HTERT RPE-1 (cell line): ENCODE results near the gene DAPK1.

Experiments used
- in situ Hi-C: fragments of 300-500 bp; cut with MboI; formaldehyde crosslinking; loops from 4 replicates; pipeline ENCODE4 v1.14.3; 2020; ENCODE audit warnings: low sequenced_read_pairs

Gene DAPK1

GRCh38 chr9:87587864-87588263 is 90.2 kb downstream of the DAPK1 start:
- in situ Hi-C loops, result no loop called here

DNA sequence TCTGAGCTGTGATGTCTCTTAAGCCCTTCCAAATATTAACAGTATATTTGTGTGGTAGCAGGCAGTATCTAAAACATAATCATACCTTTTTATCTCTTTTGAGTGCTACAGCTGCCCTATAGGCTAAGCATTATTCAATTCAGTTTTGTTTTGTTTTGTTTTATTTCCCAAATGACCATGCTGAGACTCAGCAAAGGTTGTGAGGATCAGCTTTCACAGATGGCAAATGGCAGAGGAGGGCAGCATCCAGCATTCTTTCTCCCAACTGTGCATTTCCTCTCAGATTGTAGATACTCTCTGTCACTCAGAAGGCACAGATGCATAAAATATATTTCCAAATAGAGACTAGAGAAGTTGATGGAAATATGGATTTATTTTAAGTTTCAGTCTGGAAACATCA is 90.7 kb downstream of the DAPK1 start:
- in situ Hi-C loops, result no loop called here

DNA sequence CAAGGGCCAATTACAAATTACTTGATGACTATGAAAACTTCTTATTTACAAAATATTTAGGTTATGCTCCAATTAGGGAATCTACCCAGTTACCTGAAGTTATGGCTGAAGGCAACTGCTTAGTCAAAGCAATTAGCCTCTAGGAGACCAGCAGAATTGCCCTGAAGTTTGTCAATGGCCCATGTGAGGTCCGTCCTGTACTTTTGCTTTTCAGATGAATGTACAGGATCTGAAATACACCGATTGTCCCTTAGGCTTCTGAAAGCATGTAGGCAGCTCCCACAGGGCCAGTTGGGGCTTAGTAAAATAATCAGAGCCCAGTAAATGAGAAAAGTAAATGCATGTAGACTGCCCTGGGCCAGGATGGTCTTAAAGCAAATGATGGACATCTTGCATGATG is 93.3 kb downstream of the DAPK1 start:
- in situ Hi-C loops, result no loop called here

GRCh38 chr9:87592554-87593358 is 95.1 kb downstream of the DAPK1 start:
- in situ Hi-C loops, result no loop called here

- in situ Hi-C loops, result no loop called here
Measured at GRCh38 chr9:87593359-87593980, 95.8 kb downstream of the DAPK1 start.

DNA sequence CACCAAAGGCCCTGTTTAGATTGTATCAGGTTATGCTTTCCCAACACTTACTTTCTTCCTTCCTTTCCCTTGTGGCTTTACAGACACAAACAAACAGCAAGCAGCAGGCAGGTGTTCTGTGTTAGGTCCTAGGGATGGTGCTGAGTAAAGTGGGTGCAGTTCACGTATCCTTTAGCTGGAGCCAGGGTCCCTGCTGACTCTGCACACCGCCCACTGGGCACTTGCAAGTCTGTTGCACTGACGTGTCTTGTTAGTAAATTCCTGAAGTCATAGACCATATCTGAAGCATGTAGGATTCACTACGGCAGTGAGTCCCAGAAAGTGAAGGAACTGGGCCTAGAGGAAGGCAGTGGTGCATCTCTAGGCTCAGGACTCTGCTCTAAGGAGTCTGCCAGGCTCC is 96.5 kb downstream of the DAPK1 start:
- in situ Hi-C loops, result no loop called here

- in situ Hi-C loops, result no loop called here
Measured at GRCh38 chr9:87594662-87595061, 97.0 kb downstream of the DAPK1 start.

GRCh38 chr9:87595610-87596009 is 97.9 kb downstream of the DAPK1 start:
- in situ Hi-C loops, result no loop called here

GRCh38 chr9:87596862-87597261 is 99.2 kb downstream of the DAPK1 start:
- in situ Hi-C loops, result no loop called here

DNA sequence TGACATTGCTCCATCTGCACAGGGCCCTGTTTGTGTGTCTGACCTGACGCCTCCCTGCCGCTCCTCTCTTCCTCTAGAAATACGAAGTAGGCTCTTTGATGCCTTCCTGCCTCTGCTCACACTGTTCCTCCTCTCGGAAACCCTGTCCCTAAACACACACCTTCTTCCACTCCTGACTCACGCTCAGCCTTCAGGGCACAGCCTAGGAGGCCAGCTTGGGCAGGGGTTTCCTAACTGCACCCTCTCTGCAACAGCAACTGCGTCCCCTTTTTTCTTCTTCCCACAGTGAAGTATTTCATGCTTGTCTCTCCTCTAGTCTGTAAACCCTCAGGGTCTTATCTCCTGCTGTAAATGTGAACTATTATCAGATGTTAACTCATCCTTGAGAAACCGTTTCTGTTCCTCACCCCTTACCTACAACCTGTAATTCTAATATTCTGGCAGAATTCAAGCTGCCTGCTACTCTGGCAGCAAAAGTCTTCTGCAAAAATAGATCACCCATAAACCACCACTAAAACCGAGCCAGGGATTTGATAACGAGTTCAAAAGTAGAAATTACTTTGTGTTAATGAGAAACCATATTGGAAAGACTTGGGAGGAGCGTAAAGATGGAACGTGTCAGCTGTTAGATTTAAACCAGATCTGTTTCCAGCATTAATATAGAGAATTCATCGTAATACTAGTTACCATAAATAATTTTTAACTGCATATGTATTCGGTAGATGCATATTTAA is 100.2 kb downstream of the DAPK1 start:
- in situ Hi-C loops, result no loop called here

GRCh38 chr9:87599901-87600610 is 102.4 kb downstream of the DAPK1 start:
- in situ Hi-C loops, result no loop called here

DNA sequence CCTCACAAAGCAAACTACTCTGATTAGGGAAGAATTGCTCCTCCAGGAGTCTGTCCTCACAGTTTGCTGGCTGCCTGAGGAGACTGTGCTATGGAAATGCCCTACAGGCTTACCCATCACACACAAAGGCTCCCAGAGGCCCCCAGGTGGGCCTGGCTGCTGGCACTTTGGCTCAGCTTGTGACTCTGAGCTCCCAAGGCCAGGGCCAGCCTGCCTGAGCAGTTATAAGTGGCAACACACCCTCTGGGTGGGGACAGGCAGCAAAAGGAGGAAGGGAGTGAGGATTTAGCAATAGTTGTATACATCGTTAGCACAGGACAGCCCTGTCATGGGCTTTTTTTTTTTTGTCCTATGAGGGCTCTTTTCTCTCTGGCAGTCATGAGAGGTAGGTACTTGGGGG is 103.5 kb downstream of the DAPK1 start:
- in situ Hi-C loops, result no loop called here

DNA sequence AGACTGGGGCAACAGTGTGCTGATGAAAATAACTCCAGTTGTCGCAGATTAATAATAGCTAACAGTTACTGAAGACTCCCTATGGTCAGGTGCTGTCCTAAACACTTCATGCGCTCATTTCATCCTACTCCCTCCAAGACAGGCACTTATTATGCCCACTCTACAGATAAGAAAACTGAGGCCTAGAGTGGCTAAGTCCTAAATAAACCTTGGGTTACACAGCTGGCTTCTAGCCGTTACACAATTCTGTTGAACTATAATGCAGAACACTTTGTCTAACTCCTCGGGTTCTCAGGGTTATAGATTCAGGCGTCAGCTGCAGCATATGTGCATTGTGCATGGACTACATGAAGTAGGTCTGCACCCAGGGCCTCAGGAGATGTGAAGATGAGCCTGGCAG is 103.9 kb downstream of the DAPK1 start:
- in situ Hi-C loops, result no loop called here

DNA sequence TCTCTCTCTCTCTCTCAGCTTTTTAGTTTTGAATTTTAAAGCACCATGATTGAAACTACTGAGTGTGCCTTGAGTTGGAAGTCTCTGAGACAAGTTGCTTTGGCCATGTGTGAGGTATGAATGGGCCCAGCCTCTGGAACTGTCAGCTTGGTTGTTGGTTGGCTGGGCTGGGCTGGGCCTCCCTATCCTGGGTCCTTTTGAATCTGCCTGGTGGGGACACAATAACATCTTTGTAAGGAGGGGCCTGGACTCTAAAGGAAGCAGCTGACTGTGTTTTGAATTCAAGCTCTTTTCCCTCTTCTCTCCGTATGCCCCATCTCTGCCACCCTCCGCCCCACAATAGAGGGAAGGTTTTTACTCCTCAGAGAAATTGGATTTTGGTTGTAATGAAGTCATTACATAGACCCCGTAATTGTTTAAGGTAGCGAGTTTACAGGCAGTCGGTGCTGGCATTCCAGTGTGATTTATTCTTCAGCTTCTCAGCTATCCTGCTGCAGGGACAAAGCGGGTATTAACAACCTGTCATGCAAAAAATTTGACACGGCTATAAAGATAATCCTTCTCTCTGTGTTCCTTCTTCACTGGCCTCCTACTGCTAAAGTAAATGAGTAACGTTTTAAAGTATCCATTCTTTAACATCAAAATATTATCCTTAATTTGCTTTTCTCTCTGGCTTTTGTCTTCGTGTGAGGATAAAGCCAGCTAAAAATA is 105.4 kb downstream of the DAPK1 start:
- in situ Hi-C loops, result no loop called here

DNA sequence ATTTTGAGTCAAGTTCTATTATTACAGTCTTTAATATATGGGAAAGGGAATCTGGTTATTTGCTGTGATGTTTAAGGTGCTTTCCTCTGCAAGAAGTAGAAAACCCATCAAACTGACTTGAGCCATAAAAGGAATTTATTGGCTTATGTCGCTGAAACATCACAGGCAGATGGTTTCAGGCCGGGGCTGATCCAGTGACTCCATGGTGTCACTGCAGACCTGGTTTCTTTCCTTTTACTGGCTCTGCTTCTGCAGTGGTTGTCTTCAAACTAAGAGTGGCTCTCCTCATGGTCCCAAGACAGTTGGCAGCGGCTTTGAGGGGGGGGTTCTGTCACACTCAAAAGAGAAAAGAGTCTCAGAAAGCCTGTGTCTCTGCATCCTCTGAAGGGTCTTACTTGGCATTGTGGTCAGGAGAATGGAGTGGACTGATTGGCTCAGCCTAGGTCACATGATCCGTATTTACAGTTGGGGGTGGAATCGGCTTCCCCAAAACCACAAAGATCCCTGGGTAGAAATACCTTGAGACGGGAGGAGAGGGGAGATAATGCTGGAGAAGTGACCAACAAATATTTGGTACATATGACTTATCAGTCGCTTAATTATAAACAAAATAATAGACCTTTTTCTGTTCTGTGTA is 106.3 kb downstream of the DAPK1 start:
- in situ Hi-C loops, result no loop called here

- in situ Hi-C loops, result no loop called here
Measured at GRCh38 chr9:87604886-87605588, 107.4 kb downstream of the DAPK1 start.

DNA sequence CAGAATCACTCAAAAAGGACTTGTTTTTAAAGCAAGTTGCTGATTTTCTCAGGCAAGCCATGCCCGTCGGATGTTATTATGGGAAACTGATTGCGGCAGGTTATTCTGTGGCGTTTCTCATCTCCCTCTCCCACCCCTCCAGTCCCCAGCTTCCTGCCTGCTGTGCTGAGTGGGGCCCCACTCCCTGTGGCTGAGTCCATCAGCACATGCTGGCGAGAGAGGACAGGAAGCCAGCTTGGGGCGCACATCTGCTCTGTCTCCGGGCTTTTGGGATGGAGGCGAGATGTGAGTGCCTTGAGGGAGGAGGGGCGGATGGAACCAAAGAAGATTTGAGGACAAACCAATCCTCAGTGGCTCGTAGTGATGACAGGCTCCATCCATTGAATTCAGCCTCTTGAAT is 108.0 kb downstream of the DAPK1 start:
- in situ Hi-C loops, result no loop called here

GRCh38 chr9:87606841-87607521 is 109.3 kb downstream of the DAPK1 start:
- in situ Hi-C loops, result no loop called here

DNA sequence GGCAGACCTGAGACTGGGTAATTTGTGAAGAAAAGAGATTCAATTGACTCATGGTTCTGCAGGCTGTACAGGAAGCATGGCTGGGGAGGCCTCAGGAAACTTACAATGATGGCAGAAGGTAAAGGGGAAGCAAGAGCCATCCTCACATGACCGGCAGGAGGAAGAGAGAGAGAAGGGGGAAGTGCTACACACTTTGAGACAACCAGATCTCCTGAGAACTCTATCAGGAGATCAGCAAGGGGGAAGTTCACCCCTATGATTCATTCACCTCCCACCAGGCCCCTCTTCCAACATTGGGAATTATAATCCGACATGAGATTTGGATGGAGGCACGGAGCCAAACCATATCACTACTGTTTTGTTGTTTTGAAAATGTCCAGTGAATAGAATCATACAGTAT is 110.2 kb downstream of the DAPK1 start:
- in situ Hi-C loops, result no loop called here
